GM21423 (cell line): ENCODE measurements around the gene MCF2L.

Experiments
- ATAC-seq: cut with Tn5 transposase; IDR thresholded peaks from one replicate; pipeline ENCODE4 v1.9.1; 2021; ENCODE audit warnings: mild to moderate bottlenecking, moderate library complexity; ENCODE audit not compliant: unreplicated experiment

The MCF2L gene

DNA sequence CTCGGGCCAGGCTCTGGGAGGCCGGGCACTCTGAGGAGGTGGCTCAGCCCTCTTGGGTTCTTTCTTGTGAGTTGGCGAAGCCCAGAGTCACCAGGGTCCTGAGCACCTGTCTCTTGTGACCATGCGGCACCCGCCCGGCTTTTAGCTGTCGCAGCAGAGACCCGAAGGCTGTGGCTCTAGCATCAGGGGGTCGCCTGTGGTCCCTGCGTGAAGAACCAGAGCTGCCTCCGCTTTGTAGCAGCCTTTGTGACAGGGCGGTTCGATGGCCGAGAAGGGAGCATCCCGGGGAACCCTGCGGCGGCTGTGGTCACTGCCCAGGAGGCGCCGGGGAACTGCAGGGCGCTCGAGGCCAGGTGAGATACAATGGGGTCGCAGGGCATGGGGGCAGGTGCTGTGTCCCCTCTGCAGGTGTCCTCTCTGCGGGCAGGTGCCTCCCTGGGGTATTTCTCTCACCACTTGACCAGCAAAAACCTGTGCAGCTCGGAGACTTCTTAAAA, 10.4 kb downstream of the MCF2L start:
- no peak for ATAC-seq

DNA sequence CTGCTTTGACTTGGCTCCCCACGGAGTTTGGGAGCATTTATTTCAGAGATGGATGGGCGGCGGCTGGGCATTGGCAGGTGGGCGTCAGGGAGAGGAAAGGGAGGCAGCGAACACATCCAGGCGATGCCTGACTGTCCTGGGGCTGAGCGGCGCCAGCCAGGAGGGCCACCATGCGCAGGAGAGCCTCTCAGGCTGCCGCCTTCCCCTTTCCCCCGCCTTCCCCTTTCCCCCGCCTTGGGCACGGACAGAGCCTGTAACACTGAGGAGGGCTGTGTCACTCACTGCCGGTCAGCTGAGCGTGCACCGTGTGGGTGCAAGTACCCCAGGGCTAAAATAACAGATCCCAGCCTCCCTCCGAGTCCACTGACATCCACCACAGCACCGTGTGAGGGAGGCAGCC, 11.4 kb downstream of the MCF2L start:
- no peak for ATAC-seq

DNA sequence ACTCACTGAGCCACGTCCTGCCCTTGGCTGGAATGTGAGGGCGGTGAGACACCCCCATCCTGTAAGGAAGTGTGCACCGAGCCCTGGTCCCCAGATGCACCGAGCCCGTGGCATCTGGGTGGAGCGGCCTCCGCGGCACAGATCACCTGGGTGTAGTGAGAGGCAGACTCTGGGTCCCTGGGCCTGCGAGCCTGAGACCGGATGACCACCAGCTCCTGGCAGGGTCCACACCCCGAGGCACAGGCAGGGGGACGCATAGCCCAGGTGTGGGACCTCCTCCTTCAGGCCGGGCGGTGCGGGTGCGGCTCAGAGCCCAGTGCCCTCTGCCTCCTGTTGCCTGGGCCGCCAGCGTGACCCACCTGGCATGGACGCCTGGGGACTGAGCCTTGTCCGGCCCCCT, 12.4 kb downstream of the MCF2L start:
- no peak for ATAC-seq

DNA sequence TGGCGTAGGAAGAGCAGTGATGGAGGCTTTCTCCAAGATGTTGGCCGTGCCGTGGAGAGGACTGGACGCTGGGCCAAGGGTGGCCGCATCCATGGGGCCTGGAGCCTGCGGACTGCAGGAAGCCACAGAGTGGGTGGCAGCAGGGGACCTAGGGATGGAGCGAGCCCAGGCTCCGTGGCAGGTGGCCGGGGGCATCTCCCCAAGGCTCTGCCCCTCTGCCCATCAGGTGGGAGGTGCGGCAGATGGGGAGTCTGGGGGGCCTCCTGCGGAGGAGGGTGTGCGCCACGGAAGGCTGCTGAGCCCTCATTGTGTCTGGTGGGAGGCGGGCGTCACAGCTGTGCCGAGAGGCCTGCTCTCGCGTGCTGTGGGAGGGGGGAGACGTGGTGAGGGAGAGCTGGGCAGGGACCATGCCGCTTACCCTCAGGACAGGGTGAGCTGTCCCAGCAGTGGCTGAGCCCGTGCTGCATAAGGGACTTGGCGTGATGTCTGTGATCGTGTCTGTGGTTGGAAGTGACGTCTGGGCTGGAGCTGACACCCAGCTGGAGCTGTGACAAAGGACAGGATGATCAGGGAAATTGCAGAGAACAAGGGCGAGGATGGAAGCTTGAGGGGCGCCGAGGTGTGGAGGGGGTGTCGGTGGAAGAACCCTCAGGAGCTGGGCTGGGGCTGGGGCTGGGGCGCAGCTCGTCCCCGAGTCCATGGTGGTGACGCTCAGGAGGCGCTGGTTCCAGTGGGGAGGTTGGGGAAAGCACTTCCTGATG, 13.4 kb downstream of the MCF2L start:
- ATAC-seq, result no peak

DNA sequence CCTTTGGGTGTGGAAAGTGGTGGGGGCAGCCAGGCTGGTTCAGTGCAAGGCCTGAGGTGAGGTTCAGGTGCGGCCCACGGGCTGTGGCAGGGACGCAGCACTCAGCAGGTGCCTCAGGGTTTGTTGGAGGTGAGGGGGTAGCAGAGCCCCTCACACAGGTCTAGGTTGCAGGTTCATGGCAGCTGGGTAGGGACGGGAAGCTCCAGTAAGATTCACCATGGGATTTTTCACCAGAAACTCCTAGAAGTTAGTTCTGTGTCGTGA, 14.0 kb downstream of the MCF2L start:
- ATAC-seq, result no peak

DNA sequence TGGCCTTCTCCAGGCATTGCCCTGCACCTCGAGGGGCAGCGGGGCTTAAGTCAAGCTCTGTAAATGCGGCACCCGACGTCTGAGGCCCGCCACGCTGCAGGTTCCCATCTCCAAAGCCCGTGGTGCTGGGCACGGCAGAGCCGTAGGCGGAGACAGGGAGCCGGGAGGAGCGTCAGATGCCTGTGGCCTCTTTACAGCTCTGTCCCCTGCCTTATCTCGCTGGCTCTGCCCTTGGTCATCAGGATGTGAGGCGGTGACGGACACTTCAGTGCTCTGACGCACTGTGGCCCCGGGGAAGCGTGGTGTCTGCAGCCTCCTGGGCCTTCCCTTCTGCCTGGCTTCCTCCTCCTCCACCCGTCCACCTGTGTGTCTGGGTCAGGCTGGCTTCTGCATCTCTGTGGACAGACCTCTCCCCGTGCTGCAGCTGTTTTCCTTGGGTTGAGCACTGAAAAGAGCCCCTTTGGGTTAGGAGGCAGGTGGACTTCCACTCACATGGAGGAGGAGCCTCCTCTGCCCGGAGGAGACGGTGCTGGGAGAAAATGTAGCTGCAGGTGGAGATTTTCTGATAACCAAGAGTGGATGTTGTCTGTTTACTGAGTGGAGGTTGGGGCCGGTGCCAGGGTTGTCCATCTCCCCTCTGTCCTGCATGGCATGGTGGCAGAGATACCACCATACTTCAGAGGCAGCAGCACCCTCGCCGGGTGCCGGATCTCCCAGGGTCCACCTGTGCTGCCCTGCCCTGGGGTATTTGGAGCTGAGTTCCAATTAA, 14.6 kb downstream of the MCF2L start:
- no peak for ATAC-seq

DNA sequence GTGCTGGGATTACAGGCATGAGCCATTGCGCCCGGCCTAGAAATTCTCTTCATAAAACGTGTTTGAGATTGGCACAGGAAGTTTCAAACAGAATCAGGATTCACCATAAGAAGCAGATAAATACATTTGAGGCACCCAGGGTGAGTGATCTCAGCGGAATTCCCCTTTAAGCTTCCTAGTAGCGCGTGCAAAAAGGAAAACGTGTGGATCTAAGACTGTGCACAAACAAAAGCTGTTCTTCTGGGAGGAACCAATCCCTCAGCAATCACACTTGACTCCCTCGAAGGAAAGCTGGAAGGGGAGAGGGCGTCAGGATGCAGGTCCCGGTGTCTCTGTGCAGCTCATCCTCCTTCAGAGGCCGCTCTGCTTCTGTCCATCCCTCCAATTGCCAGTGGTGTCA, 15.5 kb downstream of the MCF2L start:
- no peak for ATAC-seq

DNA sequence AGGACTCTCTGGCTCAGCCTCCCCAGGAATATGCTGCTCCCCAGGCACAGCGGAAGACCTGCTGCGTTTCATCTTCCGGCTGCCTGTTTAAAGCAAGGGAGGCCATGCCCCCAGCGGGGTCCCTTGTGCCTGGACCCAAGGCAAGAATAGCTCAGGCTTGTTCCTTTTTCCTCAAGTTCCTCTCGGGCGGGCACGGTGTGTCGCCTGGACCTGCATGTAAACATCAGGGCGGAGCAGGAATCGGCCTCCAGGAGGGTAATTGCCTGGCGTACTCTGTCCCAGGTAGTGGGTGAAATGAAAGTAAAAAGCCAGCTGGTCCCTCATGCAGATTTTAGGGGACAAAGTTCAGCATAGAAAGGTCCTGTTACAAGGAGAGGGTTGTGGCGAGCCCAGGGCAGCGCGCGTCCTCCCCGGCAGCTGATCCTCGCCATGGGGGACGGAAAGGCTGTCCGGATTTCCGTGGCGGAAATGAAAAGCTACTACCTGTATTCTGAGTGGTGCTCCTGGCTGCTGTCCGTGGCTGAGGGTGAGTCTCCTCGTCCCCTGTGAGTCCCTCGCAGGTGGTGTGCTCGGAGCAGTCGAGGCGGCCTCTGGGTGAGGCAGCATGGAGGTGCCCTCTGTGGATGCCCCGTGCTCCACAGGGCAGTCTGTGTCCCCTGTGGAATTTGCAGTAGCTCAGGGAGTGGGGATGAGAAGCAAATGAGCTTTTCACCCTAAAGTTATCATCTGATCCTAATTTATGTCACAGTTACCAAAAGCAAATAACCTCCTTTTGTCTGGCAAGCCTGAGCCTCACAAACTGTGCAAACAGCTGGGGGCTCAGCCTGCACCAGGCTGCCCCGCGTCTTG, 16.2 kb downstream of the MCF2L start:
- no peak for ATAC-seq

DNA sequence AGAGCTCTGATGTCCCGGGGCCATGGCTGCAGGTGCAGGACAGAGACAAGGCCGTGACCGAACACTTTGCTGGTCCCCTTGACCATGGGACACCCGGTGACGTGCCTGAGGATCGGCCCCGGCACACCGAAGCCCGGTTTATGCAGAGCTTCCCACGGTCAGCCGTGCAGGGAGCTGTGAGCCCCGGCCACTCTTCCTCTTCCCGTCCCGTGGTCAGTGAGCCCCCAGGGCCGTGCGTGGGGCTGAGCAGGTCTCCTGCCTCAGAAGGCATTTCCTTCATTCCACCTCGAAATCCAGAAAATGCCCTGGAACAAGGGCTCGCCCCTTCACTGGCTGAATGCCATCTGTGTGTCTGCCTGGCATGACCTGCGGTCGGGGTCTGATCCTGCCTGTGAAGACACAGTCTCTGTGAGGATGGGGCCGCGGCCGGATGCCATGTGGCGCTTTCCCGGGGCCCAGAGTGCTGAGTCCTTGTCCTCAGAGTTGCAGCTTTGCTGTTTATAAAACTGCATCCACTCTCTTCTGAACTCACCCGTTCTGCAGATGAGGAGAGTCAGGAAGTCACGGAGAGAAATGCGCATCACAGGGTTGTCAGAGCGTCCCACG, 16.9 kb downstream of the MCF2L start:
- ATAC-seq, result no peak

DNA sequence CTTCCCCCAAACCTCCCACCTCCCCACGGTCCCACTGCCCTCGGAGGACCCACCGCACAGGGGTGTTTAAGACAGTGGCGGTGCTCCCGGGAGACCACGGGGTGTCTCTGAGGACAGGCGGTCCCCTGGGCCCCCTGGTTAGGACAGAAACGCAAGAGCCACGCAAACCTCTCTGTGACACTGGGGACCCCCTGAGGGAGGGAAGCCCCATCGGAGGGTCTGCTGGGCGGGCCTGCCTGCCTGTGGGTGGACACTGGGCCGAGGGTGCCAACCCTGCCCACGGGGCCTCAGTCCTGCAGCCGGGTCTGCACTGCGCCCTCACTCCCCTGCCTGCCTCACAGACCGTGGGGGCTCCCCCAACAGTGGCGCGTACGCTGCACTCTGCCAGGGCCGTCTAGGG, 17.5 kb downstream of the MCF2L start:
- no peak for ATAC-seq

DNA sequence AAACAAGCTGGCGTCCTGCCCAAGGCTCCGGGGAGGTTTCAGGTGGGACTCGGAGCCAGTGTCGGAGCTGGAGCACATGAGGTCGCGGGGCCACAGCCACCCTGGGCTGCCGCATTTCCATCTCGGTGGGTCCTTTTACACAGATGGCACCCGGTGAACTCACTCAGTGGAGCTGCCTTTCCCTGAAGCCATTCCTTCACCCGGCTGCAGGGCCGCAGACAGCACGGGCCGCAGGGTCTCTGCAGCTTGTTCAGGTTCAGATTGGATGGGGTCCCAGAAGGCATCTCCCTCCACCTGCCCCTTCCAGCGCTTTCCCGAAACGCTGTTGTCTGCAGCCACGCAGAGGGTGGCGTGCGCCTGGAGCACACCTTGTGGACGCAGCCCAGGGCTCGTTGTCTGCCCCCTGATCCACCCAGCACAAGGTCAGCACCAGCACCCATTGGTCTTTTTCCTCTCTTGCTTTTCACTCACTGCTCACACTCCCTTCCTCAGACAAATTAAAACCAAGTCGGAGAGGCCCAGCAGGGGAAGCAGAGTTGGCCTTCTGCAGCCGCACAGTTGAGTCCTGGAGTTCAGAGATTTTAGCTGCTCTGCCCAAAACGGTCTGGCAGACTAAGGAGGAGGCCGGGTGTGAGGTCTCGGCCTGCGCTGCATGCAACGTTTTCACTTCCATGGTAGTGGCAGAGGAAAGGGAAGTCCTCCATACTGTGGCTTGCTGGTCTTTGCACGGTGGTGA, 18.1 kb downstream of the MCF2L start:
- ATAC-seq, result no peak

DNA sequence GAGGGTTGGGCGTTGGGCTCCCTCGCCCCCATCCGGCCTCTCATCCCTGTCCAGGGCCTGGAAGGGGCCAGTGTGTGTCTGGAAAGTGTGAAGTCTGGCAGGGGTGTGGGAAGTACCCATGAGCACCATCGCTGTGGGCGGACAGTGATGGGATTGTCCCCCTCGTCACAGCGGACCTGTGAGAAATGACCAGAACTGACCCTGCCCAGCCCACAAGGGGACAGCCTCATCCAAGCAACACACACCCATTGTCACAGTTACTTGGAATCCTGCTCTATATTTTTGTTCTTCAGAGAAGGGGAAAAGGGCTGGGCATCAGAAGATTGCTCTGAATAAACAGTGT, 18.6 kb downstream of the MCF2L start:
- ATAC-seq, result no peak

DNA sequence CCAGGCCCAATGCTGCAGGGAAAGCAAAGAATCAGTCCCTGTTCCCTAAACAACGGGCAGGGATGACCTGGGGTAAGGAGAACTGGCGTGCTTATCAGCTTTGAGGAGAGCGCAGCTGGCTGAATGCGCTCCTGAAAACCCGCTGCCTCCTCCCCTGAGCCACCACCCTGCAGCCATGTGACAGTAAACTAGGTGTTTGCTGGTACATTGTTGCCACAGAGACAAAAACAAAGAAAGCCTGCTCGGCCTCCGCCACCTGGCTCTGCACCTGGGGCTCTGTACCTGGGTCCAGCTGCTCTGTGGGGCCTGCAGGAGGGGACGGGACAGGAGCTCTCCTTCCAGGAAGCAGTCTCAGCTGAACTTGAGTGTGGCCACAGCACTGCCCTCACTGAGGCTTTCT, 21.8 kb downstream of the MCF2L start:
- no peak for ATAC-seq

DNA sequence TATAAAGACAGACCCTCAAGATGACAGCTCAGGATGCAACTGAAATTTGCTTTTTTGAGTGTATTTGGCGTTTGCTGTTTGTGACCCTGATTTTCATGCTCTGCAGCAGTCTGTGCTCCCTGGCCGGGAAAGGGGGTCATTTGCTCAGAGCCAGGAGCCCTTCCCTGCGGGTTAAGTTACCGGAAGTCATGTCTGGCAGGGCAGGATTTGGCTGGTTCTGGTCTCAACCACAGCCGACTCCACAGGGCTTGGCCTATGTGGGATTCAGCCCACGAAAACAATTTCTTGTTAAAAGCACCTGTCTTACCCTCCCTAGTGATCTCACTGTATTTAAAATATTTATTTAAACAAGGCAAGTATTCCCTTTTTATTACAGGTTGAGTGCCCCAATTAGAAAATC, 22.6 kb downstream of the MCF2L start:
- ATAC-seq, result no peak

DNA sequence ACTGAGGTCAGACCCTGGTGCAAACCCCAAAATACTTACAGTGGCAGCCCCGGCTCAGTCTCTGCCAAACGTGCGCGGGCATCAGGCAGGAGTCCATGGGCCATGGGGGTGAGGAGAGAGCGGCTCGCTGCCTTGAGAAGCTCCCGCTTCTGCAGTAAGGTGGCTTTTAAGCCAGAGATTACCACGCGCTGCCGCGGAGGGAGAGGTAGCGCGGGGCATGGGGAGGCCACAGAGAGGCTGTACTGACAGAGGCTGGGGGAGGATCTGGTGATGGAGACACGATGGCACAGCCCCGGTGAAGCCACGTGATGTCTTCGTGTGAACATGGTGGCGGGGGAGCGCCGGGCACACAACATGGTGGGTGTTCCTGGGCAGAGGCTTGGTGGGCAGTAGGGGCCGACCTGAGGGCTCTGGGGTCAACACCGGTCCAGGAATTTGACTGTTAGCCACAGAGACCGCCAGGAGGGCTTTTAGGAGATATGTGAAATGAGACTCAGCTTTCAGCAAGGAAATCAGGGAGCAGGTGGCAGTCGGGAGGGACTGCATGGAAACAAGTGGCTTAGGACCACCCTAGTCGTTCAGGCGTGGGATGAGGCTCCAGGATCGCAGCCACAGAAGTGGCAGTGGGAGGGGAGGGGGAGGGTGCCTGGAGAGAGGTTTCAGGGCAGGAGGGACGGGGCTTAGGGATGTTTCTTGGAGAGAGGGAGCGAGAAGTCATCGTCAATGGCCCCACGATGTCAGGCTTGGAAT, 24.1 kb downstream of the MCF2L start:
- no peak for ATAC-seq

DNA sequence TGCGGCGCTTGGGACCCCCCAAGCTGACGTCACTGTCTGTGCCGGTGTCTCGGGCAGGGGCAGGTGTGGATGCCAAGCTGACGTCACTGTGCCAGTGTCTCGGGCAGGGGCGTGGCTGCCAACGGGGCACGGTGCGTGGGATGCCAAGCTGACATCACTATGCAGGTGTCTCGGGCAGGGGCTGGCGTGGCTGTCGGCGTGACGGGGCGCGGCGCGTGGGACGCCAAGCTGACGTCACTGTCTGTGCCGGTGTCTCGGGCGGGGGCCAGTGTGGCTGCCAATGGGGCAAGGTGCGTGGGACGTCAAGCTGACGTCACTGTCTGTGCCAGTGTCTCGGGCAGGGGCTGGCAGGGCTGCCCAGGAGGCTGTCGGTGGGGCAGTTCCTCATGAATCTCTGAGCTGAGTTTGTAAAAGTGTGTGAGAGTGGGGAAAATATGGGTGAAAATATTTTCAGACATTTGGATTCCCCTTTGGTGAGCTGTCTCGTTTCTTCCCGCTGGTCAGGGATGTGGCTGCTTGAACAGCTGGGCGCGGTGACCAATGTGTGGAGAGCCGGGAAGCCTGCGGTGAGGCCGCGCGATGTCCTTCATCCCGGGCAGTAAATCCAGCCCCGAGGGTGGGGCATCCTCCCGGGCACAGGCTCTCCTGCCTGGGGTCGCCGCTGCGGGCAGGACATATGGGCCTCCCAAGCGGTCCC, 25.2 kb downstream of the MCF2L start:
- ATAC-seq, result no peak

DNA sequence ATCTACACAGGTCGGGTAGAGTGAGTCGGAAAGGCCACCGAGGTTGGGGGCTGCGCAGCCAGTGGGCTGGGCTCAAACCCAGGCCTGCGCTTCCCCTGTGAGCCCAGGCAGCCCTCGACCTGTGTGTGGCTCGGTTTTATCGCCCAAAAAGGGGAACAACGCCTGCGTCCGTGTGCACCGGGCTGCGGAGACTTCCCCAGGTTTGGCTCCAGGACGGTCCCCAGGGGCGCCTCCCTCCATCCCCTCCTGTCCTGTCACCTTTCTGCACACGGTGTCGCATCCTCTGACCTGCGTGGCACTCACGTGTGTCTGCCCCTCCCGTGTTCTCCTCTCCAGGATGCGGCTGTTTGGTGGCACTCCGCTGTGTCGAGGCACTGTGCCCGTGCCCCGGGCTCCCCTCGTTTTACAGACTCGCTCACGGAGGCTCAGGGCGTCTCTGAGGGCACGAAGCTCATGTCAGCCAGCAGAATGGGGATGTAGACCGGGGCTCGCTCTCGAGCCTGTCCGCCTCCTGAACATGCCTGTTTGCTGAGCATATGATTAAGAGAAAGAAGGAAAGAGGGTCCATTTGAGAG, 25.9 kb downstream of the MCF2L start:
- no peak for ATAC-seq

DNA sequence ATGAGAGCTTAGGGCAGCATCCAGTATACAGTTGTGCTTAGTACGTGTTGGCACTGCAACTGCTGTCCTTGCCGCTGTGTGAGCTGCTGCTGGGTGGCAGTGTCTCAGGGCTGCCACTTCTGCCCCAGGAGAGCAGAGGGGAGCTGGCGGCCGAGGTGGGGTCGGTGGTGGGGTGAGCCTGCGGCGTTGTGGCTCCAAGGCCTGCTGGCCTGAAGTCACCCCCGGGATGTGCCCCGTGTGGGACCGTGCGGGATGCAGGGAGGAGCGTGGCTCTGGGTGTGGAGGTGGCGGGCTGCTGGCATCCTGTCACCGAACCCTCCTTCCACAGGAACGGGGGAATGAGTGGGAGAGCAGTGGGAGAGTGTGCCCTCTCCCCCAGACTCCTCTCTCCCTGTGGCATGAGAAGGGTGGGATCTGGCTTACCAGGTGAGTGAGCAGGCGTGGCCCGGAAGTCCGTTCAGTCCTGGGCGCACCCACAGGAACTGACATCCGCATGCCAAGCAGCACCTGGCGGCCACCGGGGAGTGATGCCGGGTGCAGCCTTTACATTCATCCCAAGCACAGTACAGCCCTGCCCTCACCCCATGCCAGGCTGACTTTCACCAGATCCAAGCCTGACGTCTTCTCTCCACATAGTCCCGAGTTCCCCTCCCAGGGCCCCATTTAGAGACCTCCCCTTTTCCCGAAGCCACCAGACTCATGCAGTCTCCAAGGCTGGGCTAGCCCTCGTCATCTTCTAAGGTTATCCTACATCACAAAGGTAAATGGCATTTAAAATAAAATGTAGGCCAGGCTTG, 26.6 kb downstream of the MCF2L start:
- no peak for ATAC-seq
